Middle frontal gyrus (tissue), 1 donor: ENCODE measurements around the gene BCO2.

ENCODE experiments used
- DNase-seq: peaks from one replicate; pipeline ENCODE4 v3.0.0-alpha.2; 2015; ENCODE audit warnings: low spot score; ENCODE audit errors: extremely low spot score

Gene BCO2

DNA sequence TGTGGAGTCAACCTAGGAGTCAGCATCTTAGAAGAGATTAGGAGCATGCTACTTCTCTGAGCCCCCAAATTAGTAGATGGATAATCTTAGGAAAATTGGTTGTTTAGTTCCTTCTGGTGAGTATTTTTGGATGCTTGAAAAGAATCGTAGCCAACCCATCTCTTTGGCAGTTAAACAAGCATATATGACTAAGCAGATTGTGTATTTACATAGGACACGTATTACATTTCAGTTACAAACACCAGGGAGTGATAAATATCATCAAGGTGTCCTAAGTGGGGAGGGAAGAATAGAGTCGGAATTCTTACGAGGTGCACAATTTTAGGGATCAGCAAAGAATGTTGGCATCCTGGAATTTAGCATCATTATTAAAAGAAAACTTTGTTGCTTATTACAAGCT lies 71.9 kb downstream of the BCO2 start:
- no peak for DNase-seq

DNA sequence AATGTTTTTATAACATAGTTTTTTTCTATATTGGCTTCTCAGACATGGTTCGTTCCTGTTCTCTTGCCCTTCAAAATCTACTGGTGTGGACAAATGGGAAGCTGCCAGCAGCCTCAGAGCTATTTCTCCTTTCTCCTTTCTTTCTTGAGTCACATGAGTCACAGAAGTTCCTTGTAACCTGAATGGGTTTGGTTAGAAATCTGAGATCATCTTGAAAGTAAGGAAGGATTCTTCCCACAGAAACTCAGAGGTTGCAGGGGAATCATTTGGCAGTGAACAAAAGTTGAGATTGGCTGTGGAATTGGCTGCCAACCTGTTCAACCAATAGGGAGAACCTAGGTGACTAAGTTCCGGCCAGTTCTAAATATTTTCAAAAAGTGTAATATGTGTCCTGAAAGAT lies 72.9 kb downstream of the BCO2 start:
- DNase-seq = no peak

- no peak for DNase-seq
Observed at GRCh38 chr11:112249871-112250610, 74.7 kb downstream of the BCO2 start.

DNA sequence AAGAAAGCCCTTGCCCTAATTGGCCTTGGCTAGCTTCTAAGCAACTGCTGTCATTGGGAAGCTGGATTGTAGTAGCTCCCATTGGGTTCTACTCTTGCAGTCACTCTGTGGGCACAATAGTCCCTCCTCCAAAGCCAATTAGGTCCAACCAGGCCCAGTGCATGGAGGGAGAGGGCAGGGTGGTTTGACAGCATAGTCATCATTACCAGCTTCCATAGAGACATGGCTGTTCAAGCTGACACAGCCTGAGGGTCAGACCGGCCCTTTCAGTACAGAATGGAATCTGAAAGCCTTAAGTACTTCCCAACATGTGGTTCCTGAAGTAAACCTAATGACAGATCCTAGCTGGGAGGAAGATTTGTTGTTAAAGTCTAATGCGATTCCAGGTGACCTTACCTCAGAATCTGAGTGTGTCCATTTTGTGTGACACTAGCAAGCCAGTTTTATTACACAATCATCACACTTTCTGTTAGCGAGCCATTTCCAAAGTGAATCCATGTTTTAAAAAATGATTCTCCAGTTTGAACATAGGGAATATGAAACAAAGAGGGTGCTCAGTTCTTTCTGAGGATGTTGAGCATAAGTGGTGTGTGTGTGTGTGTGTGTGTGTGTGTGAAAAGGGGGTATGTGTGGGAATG lies 78.4 kb downstream of the BCO2 start:
- DNase-seq = no peak

- no peak for DNase-seq
Observed at GRCh38 chr11:112255067-112255720, 79.9 kb downstream of the BCO2 start.

DNA sequence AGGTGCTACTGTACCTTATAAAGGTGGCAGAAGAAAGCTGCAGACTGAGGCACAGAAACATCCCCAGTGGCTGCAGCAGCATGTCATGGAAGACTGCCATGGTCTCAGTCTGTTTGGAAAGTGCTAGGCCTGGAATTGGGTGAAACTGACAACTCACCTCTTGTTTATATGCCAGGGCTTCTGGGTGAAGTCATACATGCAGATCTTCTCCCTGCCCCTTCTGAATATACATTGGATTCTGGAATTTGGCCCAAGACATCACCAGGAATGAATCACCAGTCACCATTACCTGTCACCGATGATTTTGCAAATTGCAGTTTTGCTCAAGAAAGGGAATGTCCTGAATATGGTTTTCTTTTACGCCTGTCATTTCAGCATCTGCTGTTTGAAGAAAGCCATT lies 85.2 kb downstream of the BCO2 start, which contains the start of gene PLET1:
Gene PLET1 (minus strand): TSS at position 371 of the 400 bp plus-strand sequence. CDS start 271 bp downstream, at position 100.
- DNase-seq = no peak

DNA sequence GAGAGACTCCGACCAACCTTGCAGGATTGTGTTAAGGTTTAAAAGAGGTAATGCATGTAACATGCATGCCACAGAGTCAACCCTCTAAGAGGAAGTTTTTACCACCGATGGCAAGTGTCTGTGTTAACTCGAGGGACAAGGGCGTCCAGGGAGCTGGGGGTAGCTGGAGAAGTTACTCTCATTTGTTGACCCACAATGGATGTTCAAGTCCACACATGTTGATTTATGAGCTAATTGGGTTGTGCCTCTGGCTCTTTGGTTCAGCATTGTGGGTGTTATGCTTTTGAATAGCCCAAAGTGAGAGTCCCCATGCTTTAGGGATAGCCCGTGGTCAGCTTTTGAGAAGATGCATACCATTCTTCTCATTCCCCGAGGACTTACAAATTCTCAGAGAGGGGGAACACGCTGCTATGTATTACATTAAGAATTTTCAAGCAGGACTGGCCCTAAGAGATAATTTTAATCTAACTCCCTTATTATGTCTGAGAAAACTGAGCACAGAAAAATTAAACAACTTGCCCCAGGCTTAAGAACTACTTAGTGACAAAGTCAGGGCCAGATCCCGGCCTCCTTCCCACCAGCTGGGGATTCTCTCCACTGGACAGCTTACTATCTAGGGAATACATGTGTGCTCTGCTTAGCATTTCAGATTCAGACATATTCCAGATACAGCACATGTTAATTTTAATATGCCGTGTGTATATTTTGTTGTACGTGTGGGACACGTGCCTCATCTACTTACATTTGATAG lies 90.5 kb downstream of the BCO2 start:
- DNase-seq = no peak

DNA sequence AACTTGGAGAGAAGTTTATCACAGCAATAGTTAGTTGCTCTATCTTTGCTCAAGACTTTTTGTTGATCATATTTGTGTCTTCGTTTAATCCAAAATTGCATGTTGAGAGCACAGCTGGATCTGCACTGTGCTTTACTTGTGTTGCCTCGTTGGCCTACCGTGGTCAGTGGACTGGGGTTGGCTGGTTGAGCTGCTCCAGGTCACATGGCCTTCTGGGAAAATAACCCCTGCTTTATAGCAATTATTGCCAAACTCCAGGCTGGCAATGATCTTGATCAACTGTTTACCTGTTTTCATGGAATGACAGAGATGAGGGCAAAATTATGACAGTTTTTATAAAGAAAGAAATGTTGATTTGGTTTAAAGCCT lies 91.1 kb downstream of the BCO2 start:
- DNase-seq = no peak

GRCh38 chr11:112267188-112267591 lies 91.9 kb downstream of the BCO2 start:
- no peak for DNase-seq

GRCh38 chr11:112268406-112268805 lies 93.1 kb downstream of the BCO2 start:
- no peak for DNase-seq
